Gastroesophageal sphincter (tissue), 3 donors: ENCODE results near the gene CYSLTR2.

Experiments
- POLR2A ChIP-seq, 2 donors: fragments of 450-650 bp; IDR thresholded peaks; one replicate each; pipeline ENCODE4 v1.6.1; 2017; ENCODE audit warnings: antibody characterized with exemption in 2 of 2, mild to moderate bottlenecking in 2 of 2, moderate library complexity in 1 of 2
- POLR2AphosphoS5 ChIP-seq: sonication (generic); formaldehyde crosslinking; IDR thresholded peaks from one replicate; pipeline ENCODE4 v1.6.1; 2017; ENCODE audit warnings: antibody characterized with exemption
- TF ChIP-seq, protein P1 (sequence below), 4 experiments: fragments of 200-600 bp in 2 of 4; fragments of 450-650 bp in 2 of 4; sonication (generic) in 1 of 4; IDR thresholded peaks; one replicate each; pipeline ENCODE4 v1.5.1; 2017 to 2019; ENCODE audit warnings: antibody characterized with exemption in 4 of 4, mild to moderate bottlenecking in 2 of 4, moderate library complexity in 2 of 4

- TF ChIP-seq POLR2AphosphoS5, result no peak
- TF ChIP-seq POLR2A (IDR thresholded peaks at IDR 0.05), result no peak
- TF ChIP-seq, protein P1, sequence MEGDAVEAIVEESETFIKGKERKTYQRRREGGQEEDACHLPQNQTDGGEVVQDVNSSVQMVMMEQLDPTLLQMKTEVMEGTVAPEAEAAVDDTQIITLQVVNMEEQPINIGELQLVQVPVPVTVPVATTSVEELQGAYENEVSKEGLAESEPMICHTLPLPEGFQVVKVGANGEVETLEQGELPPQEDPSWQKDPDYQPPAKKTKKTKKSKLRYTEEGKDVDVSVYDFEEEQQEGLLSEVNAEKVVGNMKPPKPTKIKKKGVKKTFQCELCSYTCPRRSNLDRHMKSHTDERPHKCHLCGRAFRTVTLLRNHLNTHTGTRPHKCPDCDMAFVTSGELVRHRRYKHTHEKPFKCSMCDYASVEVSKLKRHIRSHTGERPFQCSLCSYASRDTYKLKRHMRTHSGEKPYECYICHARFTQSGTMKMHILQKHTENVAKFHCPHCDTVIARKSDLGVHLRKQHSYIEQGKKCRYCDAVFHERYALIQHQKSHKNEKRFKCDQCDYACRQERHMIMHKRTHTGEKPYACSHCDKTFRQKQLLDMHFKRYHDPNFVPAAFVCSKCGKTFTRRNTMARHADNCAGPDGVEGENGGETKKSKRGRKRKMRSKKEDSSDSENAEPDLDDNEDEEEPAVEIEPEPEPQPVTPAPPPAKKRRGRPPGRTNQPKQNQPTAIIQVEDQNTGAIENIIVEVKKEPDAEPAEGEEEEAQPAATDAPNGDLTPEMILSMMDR (IDR thresholded peaks at IDR 0.05), result no peak
Measured at GRCh38 chr13:48748681-48749080, 95.0 kb downstream of the CYSLTR2 start.
